Left lung (tissue), 10 donors: ENCODE data around the gene LTBP2. TPM values are rescaled to one million over a fixed set of nuclear protein-coding genes. Genes with fewer than 3 reads are reported as not detected.
"Not testable (repeated sequence)": the region's sequence is repeated elsewhere in the genome, so short reads cannot be mapped to it uniquely, and the experiment has no call there.

Source experiments
- ATAC-seq: fragments of 200-7000 bp; cut with Tn5 transposase; one replicate; pipeline ENCODE4 v1.9.1; 2020; ENCODE audit warnings: moderate library complexity
- DNase-seq, 4 donors: peaks; one replicate each; pipeline ENCODE4 v3.0.0-alpha.2; 2013 to 2020
- H3K27ac ChIP-seq, 2 donors: fragments of 200-600 bp; sonication (generic) in 1 of 2; one replicate each; pipeline versions ENCODE4 v1.5.0 to v1.8.0; 2020 to 2021
- H3K27me3 ChIP-seq, 2 donors: fragments of 200-600 bp; sonication (generic) in 1 of 2; one replicate each; pipeline versions ENCODE4 v1.5.0 to v1.8.0; 2020 to 2021
- H3K36me3 ChIP-seq, 2 donors: fragments of 200-600 bp; sonication (generic) in 1 of 2; one replicate each; pipeline versions ENCODE4 v1.5.0 to v1.8.0; 2020 to 2021
- H3K4me1 ChIP-seq, 2 donors: fragments of 200-600 bp; one replicate each; pipeline ENCODE4 v1.8.0; 2021
- H3K4me3 ChIP-seq, 2 donors: fragments of 200-600 bp; sonication (generic) in 1 of 2; one replicate each; pipeline versions ENCODE4 v1.5.0 to v1.8.0; 2020 to 2021; ENCODE audit warnings: mild to moderate bottlenecking in 1 of 2
- H3K9me3 ChIP-seq, 2 donors: fragments of 200-600 bp; sonication (generic) in 1 of 2; one replicate each; pipeline versions ENCODE4 v1.5.0 to v1.8.0; 2020 to 2021
- CTCF ChIP-seq, 2 donors: fragments of 200-600 bp; sonication (generic) in 1 of 2; IDR thresholded peaks; one replicate each; pipeline versions ENCODE4 v1.5.0 to v1.8.0; 2021; ENCODE audit warnings: antibody characterized with exemption in 2 of 2
- intact Hi-C, 2 donors: fragments of 100-400 bp; cut with DNase I; formaldehyde crosslinking; loops; one replicate each; pipeline versions ENCODE4 v1.11.2 to v1.14.2; 2022
- polyA plus RNA-seq, 6 donors: library from polyadenylated mRNA; unstranded; fragments of 120-200 nt; gene quantifications; one replicate each; pipeline ENCODE4 v1.2.1, GENCODE V29; 2013; ENCODE audit not compliant: insufficient read length in 6 of 6
- total RNA-seq, 2 donors: library from RNA; stranded (reverse); fragmentation: NEBNext Ultra II Directional; extraction: Animal tissue kit (Norgen Biotek cat#: 25700); gene quantifications; one replicate each; pipeline ENCODE4 v1.2.1, GENCODE V29; 2021
- donor health status: DM: no; HTN: yes; CAD: no.
- donor health status: DM: no; HTN: no; CAD: no.

Gene LTBP2
- total and polyA plus RNA-seq, 8 donors = 14.0 to 154 (median 19.3) TPM

- DNase-seq (no peak), ATAC-seq (no peak)
- Histone ChIP-seq H3K4me3 (no peak overlapping the region), H3K4me1 (no peaks in the 10 kb centered on the region), H3K36me3 (no peaks in the 10 kb centered on the region), H3K9me3 (no peaks in the 10 kb centered on the region), H3K27ac (no peak overlapping the region), H3K27me3 (no peaks in the 10 kb centered on the region)
- intact Hi-C loops = no loop called here
- TF ChIP-seq CTCF (IDR thresholded peaks at IDR 0.05) = no peak
Observed at GRCh38 chr14:74543771-74544438, 68.1 kb downstream of the LTBP2 start.

GRCh38 chr14:74542056-74542685 is 69.9 kb downstream of the LTBP2 start:
- TF ChIP-seq CTCF (IDR thresholded peaks at IDR 0.05) = no peak
- no peak overlapping the region for H3K4me3 ChIP-seq
- no peaks in the 10 kb centered on the region for H3K27me3 ChIP-seq
- DNase-seq = no peak
- no peaks in the 10 kb centered on the region for H3K36me3 ChIP-seq
- no peak overlapping the region for H3K27ac ChIP-seq
- intact Hi-C loops = no loop called here
- H3K9me3 ChIP-seq = no peaks in the 10 kb centered on the region
- H3K4me1 ChIP-seq = no peaks in the 10 kb centered on the region
- no peak for ATAC-seq

GRCh38 chr14:74541225-74541624 is 70.8 kb downstream of the LTBP2 start:
- ATAC-seq = no peak
- no peaks in the 10 kb centered on the region for H3K36me3 ChIP-seq
- TF ChIP-seq CTCF (IDR thresholded peaks at IDR 0.05) = no peak

GRCh38 chr14:74539503-74539902 is 72.5 kb downstream of the LTBP2 start:
- H3K27me3 ChIP-seq = no peaks in the 10 kb centered on the region
- no peak overlapping the region for H3K4me3 ChIP-seq
- no peak overlapping the region for H3K27ac ChIP-seq
- TF ChIP-seq CTCF (IDR thresholded peaks at IDR 0.05) = no peak
- H3K36me3 ChIP-seq = no peaks in the 10 kb centered on the region
- no peaks in the 10 kb centered on the region for H3K9me3 ChIP-seq
- no peaks in the 10 kb centered on the region for H3K4me1 ChIP-seq
- no peak for ATAC-seq
- DNase-seq = no peak
- intact Hi-C loops = no loop called here

More at GRCh38 chr14:74541225-74541624, 70.8 kb downstream of the LTBP2 start:
- Histone ChIP-seq H3K9me3 (no peaks in the 10 kb centered on the region), H3K27me3 (no peaks in the 10 kb centered on the region), H3K27ac (no peak overlapping the region), H3K4me3 (no peak overlapping the region), H3K4me1 (no peaks in the 10 kb centered on the region)
- intact Hi-C loops = no loop called here
- no peak for DNase-seq

GRCh38 chr14:74538411-74539391 is 73.3 kb downstream of the LTBP2 start:
- no peak overlapping the region for H3K27ac ChIP-seq
- no peaks in the 10 kb centered on the region for H3K36me3 ChIP-seq
- DNase-seq (no peak), ATAC-seq (no peak)
- H3K4me3 ChIP-seq = no peak overlapping the region
- no peaks in the 10 kb centered on the region for H3K4me1 ChIP-seq
- H3K27me3 ChIP-seq = no peaks in the 10 kb centered on the region
- no peaks in the 10 kb centered on the region for H3K9me3 ChIP-seq
- intact Hi-C loops = no loop called here
- no peak for TF ChIP-seq CTCF (IDR thresholded peaks at IDR 0.05)

GRCh38 chr14:74536336-74536735 is 75.7 kb downstream of the LTBP2 start:
- H3K36me3 ChIP-seq, H3K4me3 ChIP-seq, H3K27ac ChIP-seq, H3K9me3 ChIP-seq, DNase-seq, intact Hi-C loops, H3K27me3 ChIP-seq, H3K4me1 ChIP-seq: not testable (repeated sequence)
- ATAC-seq = peak; percentile 57
